GM10266 (cell line): Measurements from ENCODE around the gene F11.

ENCODE experiments used
- DNase-seq: peaks from one replicate; pipeline ENCODE4 v3.0.0; 2012; ENCODE audit errors: extremely low spot score
- CTCF ChIP-seq: IDR thresholded peaks from 2 replicates; pipeline ENCODE4 v1.5.1; 2012; ENCODE audit warnings: mild to moderate bottlenecking, low read depth; ENCODE audit not compliant: control insufficient read depth, insufficient read depth; ENCODE audit errors: missing control alignments

Gene F11

GRCh38 chr4:186335793-186336192 lies 69.8 kb downstream of the F11 start:
- TF ChIP-seq CTCF, result no peak
- no peak for DNase-seq
